BLaER1 treated with 17β-estradiol and CSF1 and Interleukin-3, amounts not matched to agents 10 nM and 100 nM (cell line): ENCODE data around the gene DIS3L.
A peak's percentile ranks its signal among the peaks of the same experiment; 100 is the strongest.

ENCODE experiments used
- H3K27ac ChIP-seq, 11 experiments: shearing (Covaris generic); formaldehyde crosslinking; 2 replicates each; pipeline ENCODE4 v1.8.1; 2022
- H3K27me3 ChIP-seq, 11 experiments: shearing (Covaris generic); formaldehyde crosslinking; 2 replicates each; pipeline ENCODE4 v1.8.1; 2022
- H3K36me3 ChIP-seq, 11 experiments: shearing (Covaris generic); formaldehyde crosslinking; 2 replicates each; pipeline ENCODE4 v1.8.1; 2022
- H3K4me1 ChIP-seq, 10 experiments: shearing (Covaris generic); formaldehyde crosslinking; 2 replicates each; pipeline ENCODE4 v1.8.1; 2022
- H3K4me2 ChIP-seq, 11 experiments: shearing (Covaris generic); formaldehyde crosslinking; 2 replicates each; pipeline ENCODE4 v1.8.1; 2022
- H3K4me3 ChIP-seq, 10 experiments: shearing (Covaris generic); formaldehyde crosslinking; 2 replicates each; pipeline ENCODE4 v1.8.1; 2022
- H3K9ac ChIP-seq, 11 experiments: shearing (Covaris generic); formaldehyde crosslinking; 2 replicates each; pipeline ENCODE4 v1.8.1; 2022
- H3K9me3 ChIP-seq, 11 experiments: shearing (Covaris generic); formaldehyde crosslinking; replicated peaks in 1 of 11; 2 replicates each; pipeline ENCODE4 v1.8.1; 2022
- H4K20me1 ChIP-seq, 11 experiments: shearing (Covaris generic); formaldehyde crosslinking; 2 replicates each; pipeline ENCODE4 v1.8.1; 2022
- Cebpa-rat ChIP-seq, 11 experiments: shearing (Covaris generic); IDR thresholded peaks; 2 replicates each; pipeline ENCODE4 v1.8.1; 2022

The DIS3L gene

GRCh38 chr15:66269326-66270090 is 23.9 kb upstream of the DIS3L start:
- H3K4me3 ChIP-seq = no peak overlapping the region
- no peaks in the 10 kb centered on the region for H3K36me3 ChIP-seq
- no peak for TF ChIP-seq Cebpa-rat (IDR thresholded peaks at IDR 0.05)
- no peak overlapping the region for H3K9ac ChIP-seq
- H3K9me3 ChIP-seq = peaks cover 0 to 7% (median 0%) of the 10 kb centered on the region in 11 experiments; a peak in 2 of 22 replicates
- H3K4me1 ChIP-seq = peaks cover 18 to 30% (median 22%) of the 10 kb centered on the region in 10 experiments
- H3K27me3 ChIP-seq = no peaks in the 10 kb centered on the region
- H4K20me1 ChIP-seq = no peaks in the 10 kb centered on the region
- H3K27ac ChIP-seq = peak overlapping the region in 1 of 11 experiments; percentile 13; a peak in 2 of 22 replicates
- peak overlapping the region in 5 of 11 experiments; percentile 15 to 56 (median 32); a peak in 8 of 22 replicates for H3K4me2 ChIP-seq

- Histone ChIP-seq H3K36me3 (no peaks in the 10 kb centered on the region), H3K4me3 (no peak overlapping the region), H3K4me1 (peaks cover 18 to 30% (median 22%) of the 10 kb centered on the region in 10 experiments), H3K9me3 (peaks cover 0 to 19% (median 10%) of the 10 kb centered on the region in 11 experiments; a peak in 12 of 22 replicates), H4K20me1 (no peaks in the 10 kb centered on the region), H3K9ac (no peak overlapping the region), H3K27ac (no peak overlapping the region), H3K27me3 (no peaks in the 10 kb centered on the region), H3K4me2 (peak overlapping the region in 6 of 11 experiments; percentile 5 to 36 (median 23); a peak in 6 of 22 replicates)
- TF ChIP-seq Cebpa-rat (IDR thresholded peaks at IDR 0.05) = no peak
Observed at GRCh38 chr15:66270932-66271331, 22.4 kb upstream of the DIS3L start.

DNA sequence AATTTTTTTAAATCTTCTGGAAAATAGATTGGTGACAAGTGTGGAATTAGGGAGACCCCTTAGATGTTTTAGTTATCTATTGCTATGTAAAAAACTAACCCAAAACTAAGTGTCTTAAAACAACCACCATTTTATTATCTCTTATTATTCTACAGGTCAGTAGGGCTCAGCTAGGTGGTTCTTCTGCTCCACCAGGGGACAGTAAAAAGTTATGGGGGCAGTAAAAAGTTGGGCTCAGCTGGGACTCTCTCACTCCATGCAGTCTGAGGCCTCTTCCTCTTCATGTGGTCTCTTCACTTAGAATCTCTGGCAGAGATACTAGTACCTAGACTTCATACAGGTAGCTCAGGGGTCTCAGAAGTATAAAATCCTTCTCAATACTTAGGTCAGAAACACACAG is 18.0 kb upstream of the DIS3L start:
- Histone ChIP-seq H3K4me2 (no peak overlapping the region), H3K4me3 (no peak overlapping the region), H3K4me1 (peaks cover 6 to 23% (median 21%) of the 10 kb centered on the region in 10 experiments), H4K20me1 (0 out of 22 replicates have a peak, but pooled peaks cover 0 to 4% (median 0%) of the 10 kb centered on the region in 11 experiments), H3K9me3 (peaks cover 0 to 19% (median 10%) of the 10 kb centered on the region in 11 experiments; a peak in 12 of 22 replicates), H3K36me3 (no peaks in the 10 kb centered on the region), H3K9ac (no peak overlapping the region), H3K27me3 (no peaks in the 10 kb centered on the region), H3K27ac (no peak overlapping the region)
- no peak for TF ChIP-seq Cebpa-rat (IDR thresholded peaks at IDR 0.05)

- Histone ChIP-seq H3K36me3 (no peaks in the 10 kb centered on the region), H3K27ac (no peak overlapping the region), H3K4me1 (peaks cover 6 to 16% (median 15%) of the 10 kb centered on the region in 10 experiments), H4K20me1 (0 out of 22 replicates have a peak, but pooled peaks cover 0 to 4% (median 0%) of the 10 kb centered on the region in 11 experiments), H3K9ac (no peak overlapping the region), H3K4me3 (no peak overlapping the region), H3K27me3 (no peaks in the 10 kb centered on the region), H3K4me2 (no peak overlapping the region), H3K9me3 (peaks cover 0 to 19% (median 10%) of the 10 kb centered on the region in 11 experiments; a peak in 12 of 22 replicates)
- TF ChIP-seq Cebpa-rat (IDR thresholded peaks at IDR 0.05) = no peak
Observed at GRCh38 chr15:66276546-66276945, 16.8 kb upstream of the DIS3L start.

DNA sequence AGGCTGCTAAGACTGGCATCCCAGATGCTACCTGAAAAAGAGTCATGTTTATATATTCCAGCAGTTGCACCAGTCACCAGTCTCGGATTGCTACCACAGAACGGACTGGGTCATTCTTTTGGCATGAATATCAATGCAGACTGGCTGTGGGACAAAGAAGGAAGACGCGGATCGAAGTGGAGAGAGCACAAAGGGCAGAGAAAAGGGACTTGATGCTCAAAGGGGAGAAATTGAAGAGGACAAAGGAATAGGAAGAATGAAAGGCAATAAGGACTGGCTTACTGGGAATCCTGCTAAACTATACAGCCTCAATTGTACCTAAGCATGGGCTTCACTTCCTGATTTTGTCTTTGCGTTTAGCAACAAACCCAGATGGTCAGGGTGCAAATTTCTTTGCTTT is 15.3 kb upstream of the DIS3L start:
- H3K9me3 ChIP-seq = peaks cover 0 to 19% (median 10%) of the 10 kb centered on the region in 11 experiments; a peak in 12 of 22 replicates
- no peaks in the 10 kb centered on the region for H3K27me3 ChIP-seq
- H3K9ac ChIP-seq = no peak overlapping the region
- peaks cover 4 to 11% (median 7%) of the 10 kb centered on the region in 10 experiments for H3K4me1 ChIP-seq
- H3K4me3 ChIP-seq = no peak overlapping the region
- H4K20me1 ChIP-seq = 0 out of 22 replicates have a peak, but pooled peaks cover 0 to 4% (median 0%) of the 10 kb centered on the region in 11 experiments
- no peak overlapping the region for H3K4me2 ChIP-seq
- no peak for TF ChIP-seq Cebpa-rat (IDR thresholded peaks at IDR 0.05)
- H3K36me3 ChIP-seq = no peaks in the 10 kb centered on the region
- H3K27ac ChIP-seq = no peak overlapping the region

DNA sequence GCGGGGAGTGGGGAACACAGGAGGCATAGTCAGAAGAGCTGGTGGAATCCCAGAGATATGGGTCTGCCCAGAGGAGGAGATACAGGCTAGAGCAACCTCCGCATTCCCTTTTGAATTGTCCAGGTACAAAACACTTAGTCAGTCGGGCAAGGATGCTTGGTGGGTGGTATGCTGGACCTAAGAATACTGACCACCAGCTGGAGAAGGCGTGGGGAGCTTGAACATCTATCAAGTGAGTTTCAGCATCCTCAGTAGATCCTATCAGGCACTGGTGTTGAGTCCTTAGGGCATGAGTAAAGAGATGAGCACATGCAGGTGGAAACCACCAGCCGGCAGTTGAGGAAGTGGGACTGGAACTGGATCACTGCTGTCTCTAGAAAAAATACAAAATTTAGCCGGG is 14.7 kb upstream of the DIS3L start:
- Histone ChIP-seq H3K27me3 (no peaks in the 10 kb centered on the region), H3K9ac (no peak overlapping the region), H3K9me3 (peaks cover 0 to 19% (median 10%) of the 10 kb centered on the region in 11 experiments; a peak in 12 of 22 replicates), H3K36me3 (no peaks in the 10 kb centered on the region), H3K4me3 (no peak overlapping the region), H4K20me1 (0 out of 22 replicates have a peak, but pooled peaks cover 0 to 4% (median 0%) of the 10 kb centered on the region in 11 experiments), H3K4me2 (no peak overlapping the region), H3K27ac (no peak overlapping the region), H3K4me1 (peaks cover 0 to 6% (median 1%) of the 10 kb centered on the region in 10 experiments; a peak in 11 of 20 replicates)
- no peak for TF ChIP-seq Cebpa-rat (IDR thresholded peaks at IDR 0.05)

- H4K20me1 ChIP-seq = 0 out of 22 replicates have a peak, but pooled peaks cover 0 to 3% (median 0%) of the 10 kb centered on the region in 11 experiments
- no peaks in the 10 kb centered on the region for H3K27me3 ChIP-seq
- no peak overlapping the region for H3K27ac ChIP-seq
- TF ChIP-seq Cebpa-rat (IDR thresholded peaks at IDR 0.05) = no peak
- H3K4me3 ChIP-seq = no peak overlapping the region
- no peaks in the 10 kb centered on the region for H3K36me3 ChIP-seq
- peaks cover 0 to 14% (median 9%) of the 10 kb centered on the region in 10 experiments; a peak in 14 of 20 replicates for H3K4me1 ChIP-seq
- H3K4me2 ChIP-seq = no peak overlapping the region
- no peak overlapping the region for H3K9ac ChIP-seq
- no peaks in the 10 kb centered on the region for H3K9me3 ChIP-seq
Observed at GRCh38 chr15:66284271-66284670, 9.1 kb upstream of the DIS3L start.

GRCh38 chr15:66285533-66286280 is 7.7 kb upstream of the DIS3L start:
- H3K4me3 ChIP-seq = no peak overlapping the region
- no peaks in the 10 kb centered on the region for H3K27me3 ChIP-seq
- no peak for TF ChIP-seq Cebpa-rat (IDR thresholded peaks at IDR 0.05)
- H3K36me3 ChIP-seq = no peaks in the 10 kb centered on the region
- no peak overlapping the region for H3K27ac ChIP-seq
- H3K9ac ChIP-seq = peak overlapping the region in 1 of 11 experiments; percentile 10; a peak in 1 of 22 replicates
- H3K4me2 ChIP-seq = peak overlapping the region in 7 of 11 experiments; percentile 5 to 52 (median 40); a peak in 12 of 22 replicates
- H3K4me1 ChIP-seq = peaks cover 0 to 22% (median 19%) of the 10 kb centered on the region in 10 experiments; a peak in 16 of 20 replicates
- no peaks in the 10 kb centered on the region for H3K9me3 ChIP-seq
- H4K20me1 ChIP-seq = no peaks in the 10 kb centered on the region
